Measurements from ENCODE around the gene GPNMB.

GPNMB gene

DNA sequence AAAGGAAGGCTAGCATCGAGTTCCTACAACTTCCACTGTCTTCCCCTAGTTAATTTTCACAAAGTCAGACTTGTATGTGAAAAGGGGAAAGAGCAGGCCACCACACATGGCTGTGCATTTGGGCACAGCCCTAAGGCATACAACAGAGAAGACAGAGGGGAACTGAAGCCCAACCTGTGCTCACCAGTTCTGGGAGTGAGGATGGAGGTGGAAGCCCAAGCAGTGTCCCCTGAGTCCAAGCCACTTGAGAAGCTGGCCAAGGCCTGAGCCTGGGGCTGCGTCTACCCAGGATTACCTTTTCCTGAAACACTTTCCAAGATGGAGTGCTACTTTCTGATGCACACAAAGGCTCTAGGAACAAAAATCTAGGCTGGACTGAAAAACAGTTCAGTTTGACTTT, 20.3 kb downstream of the GPNMB start:
- Histone ChIP-seq H3K4me1 (ENCODE audit: control insufficient read depth in 2 of 2, insufficient read depth in 1 of 2, low read depth in 1 of 2, low read length in 2 of 2) (peaks cover 0 to 2% of the 10 kb centered on the region in 2 donors), H2BK120ac (ENCODE audit: low read depth, low read length) (no peak overlapping the region), H4K91ac (ENCODE audit: low read depth, low read length, poor library complexity) (no peak overlapping the region), H3K4me3 (ENCODE audit: low read length in 2 of 2) (no peak overlapping the region), H3K18ac (ENCODE audit: low read length) (no peak overlapping the region), H3K14ac (ENCODE audit: low read length) (no peak overlapping the region), H3K4ac (ENCODE audit: low read length) (no peak overlapping the region), H3K9me3 (replicated peaks in 1 of 2; ENCODE audit: control insufficient read depth in 2 of 2, insufficient read depth in 1 of 2, low read depth in 1 of 2, low read length in 2 of 2) (no peaks in the 10 kb centered on the region), H2BK5ac (ENCODE audit: low read length) (no peak overlapping the region), H3K36me3 (replicated peaks in 1 of 2; ENCODE audit: control insufficient read depth in 2 of 2, insufficient read depth in 2 of 2, low read length in 2 of 2) (no peaks in the 10 kb centered on the region), H3K79me1 (ENCODE audit: low read depth, low read length) (no peaks in the 10 kb centered on the region), H2BK15ac (ENCODE audit: low read length) (no peak overlapping the region), H3K9ac (ENCODE audit: low read depth, low read length, poor library complexity) (no peak overlapping the region), H3K27me3 (ENCODE audit: control insufficient read depth in 3 of 3, insufficient read depth in 3 of 3, low read depth in 1 of 3, low read length in 3 of 3) (peaks cover 0 to 4% (median 0%) of the 10 kb centered on the region in 3 experiments), H2BK12ac (ENCODE audit: low read length) (no peak overlapping the region), H3K4me2 (ENCODE audit: insufficient read depth, low read length, poor library complexity, severe bottlenecking) (no peak overlapping the region), H4K8ac (ENCODE audit: low read depth, low read length) (no peak overlapping the region), H3K27ac (replicated peaks; ENCODE audit: low read length) (no peak overlapping the region), H3K23ac (ENCODE audit: low read depth, low read length, poor library complexity) (no peak overlapping the region), H2AK5ac (ENCODE audit: low read depth, low read length) (no peak overlapping the region), H2AFZ (ENCODE audit: low read length) (no peak overlapping the region)
- no CpG with 5 or more reads among the region's 2 CpGs for WGBS, 2 donors (ENCODE audit: extremely low coverage in 2 of 2, insufficient read length in 2 of 2, insufficient replicate concordance in 1 of 2)
- no peak for DNase-seq (ENCODE audit: low spot score)

DNA sequence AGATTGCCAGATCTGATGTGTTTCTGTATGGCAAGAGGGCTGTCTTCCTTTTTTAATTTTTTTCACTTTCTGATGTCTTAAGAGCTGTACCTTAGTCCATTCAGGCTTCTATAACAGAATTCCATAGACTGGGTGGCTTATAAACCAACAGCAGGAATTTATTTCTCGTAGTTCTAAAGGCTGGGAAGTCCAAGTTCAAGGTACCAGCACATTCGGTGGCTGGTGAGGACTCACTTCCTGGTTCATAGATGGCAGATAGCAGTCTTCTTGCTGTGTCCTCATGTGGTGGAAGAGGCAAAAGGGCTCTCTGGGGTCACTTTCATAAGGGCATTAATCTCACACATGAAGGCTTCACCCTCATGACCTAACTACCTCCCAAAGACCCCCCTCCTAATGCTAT, 20.8 kb downstream of the GPNMB start:
- H4K91ac ChIP-seq (ENCODE audit: low read depth, low read length, poor library complexity): no peak overlapping the region
- H2BK15ac ChIP-seq (ENCODE audit: low read length): no peak overlapping the region
- no peak overlapping the region for H2AK5ac ChIP-seq (ENCODE audit: low read depth, low read length)
- no peak overlapping the region for H2BK12ac ChIP-seq (ENCODE audit: low read length)
- peaks cover 0 to 6% (median 0%) of the 10 kb centered on the region in 3 experiments for H3K27me3 ChIP-seq (ENCODE audit: control insufficient read depth in 3 of 3, insufficient read depth in 3 of 3, low read depth in 1 of 3, low read length in 3 of 3)
- DNase-seq (ENCODE audit: low spot score): no peak
- H3K23ac ChIP-seq (ENCODE audit: low read depth, low read length, poor library complexity): no peak overlapping the region
- H2AFZ ChIP-seq (ENCODE audit: low read length): no peak overlapping the region
- H3K9ac ChIP-seq (ENCODE audit: low read depth, low read length, poor library complexity): no peak overlapping the region
- H3K14ac ChIP-seq (ENCODE audit: low read length): no peak overlapping the region
- no peak overlapping the region for H3K4me3 ChIP-seq (ENCODE audit: low read length in 2 of 2)
- H3K27ac ChIP-seq (replicated peaks; ENCODE audit: low read length): no peak overlapping the region
- no peak overlapping the region for H4K8ac ChIP-seq (ENCODE audit: low read depth, low read length)
- no CpG with 5 or more reads among the region's 2 CpGs for WGBS, 2 donors (ENCODE audit: extremely low coverage in 2 of 2, insufficient read length in 2 of 2, insufficient replicate concordance in 1 of 2)
- no peak overlapping the region for H2BK5ac ChIP-seq (ENCODE audit: low read length)
- H3K4ac ChIP-seq (ENCODE audit: low read length): no peak overlapping the region
- H3K9me3 ChIP-seq (replicated peaks in 1 of 2; ENCODE audit: control insufficient read depth in 2 of 2, insufficient read depth in 1 of 2, low read depth in 1 of 2, low read length in 2 of 2): no peaks in the 10 kb centered on the region
- no peak overlapping the region for H3K4me2 ChIP-seq (ENCODE audit: insufficient read depth, low read length, poor library complexity, severe bottlenecking)
- H3K18ac ChIP-seq (ENCODE audit: low read length): no peak overlapping the region
- peaks cover 0 to 2% of the 10 kb centered on the region in 2 donors for H3K4me1 ChIP-seq (ENCODE audit: control insufficient read depth in 2 of 2, insufficient read depth in 1 of 2, low read depth in 1 of 2, low read length in 2 of 2)
- H2BK120ac ChIP-seq (ENCODE audit: low read depth, low read length): no peak overlapping the region
- H3K36me3 ChIP-seq (replicated peaks in 1 of 2; ENCODE audit: control insufficient read depth in 2 of 2, insufficient read depth in 2 of 2, low read length in 2 of 2): no peaks in the 10 kb centered on the region
- no peaks in the 10 kb centered on the region for H3K79me1 ChIP-seq (ENCODE audit: low read depth, low read length)

DNA sequence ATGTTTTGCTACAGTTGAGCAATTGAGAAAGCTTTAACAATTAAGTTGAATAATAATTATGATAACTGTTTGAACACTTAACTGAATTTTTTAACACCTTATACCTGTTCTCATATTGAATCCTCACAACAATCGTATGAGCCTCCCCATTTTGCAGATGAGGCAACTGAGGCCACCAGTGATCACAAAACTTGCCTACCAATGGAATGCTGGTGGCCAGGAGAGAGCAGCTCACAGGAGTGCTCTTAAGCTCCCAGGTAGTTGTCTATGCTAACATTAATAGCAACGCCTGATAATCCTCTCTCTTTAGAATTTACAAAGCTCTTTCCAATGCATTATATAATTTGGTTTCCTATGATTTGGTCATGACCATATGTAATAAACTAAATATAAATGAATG, 21.6 kb downstream of the GPNMB start:
- Histone ChIP-seq H3K23ac (ENCODE audit: low read depth, low read length, poor library complexity) (no peak overlapping the region), H3K4me2 (ENCODE audit: insufficient read depth, low read length, poor library complexity, severe bottlenecking) (no peak overlapping the region), H2BK12ac (ENCODE audit: low read length) (no peak overlapping the region), H2BK15ac (ENCODE audit: low read length) (no peak overlapping the region), H4K8ac (ENCODE audit: low read depth, low read length) (no peak overlapping the region), H3K36me3 (replicated peaks in 1 of 2; ENCODE audit: control insufficient read depth in 2 of 2, insufficient read depth in 2 of 2, low read length in 2 of 2) (no peaks in the 10 kb centered on the region), H3K9ac (ENCODE audit: low read depth, low read length, poor library complexity) (no peak overlapping the region), H3K27me3 (ENCODE audit: control insufficient read depth in 3 of 3, insufficient read depth in 3 of 3, low read depth in 1 of 3, low read length in 3 of 3) (peaks cover 0 to 8% (median 0%) of the 10 kb centered on the region in 3 experiments), H3K4ac (ENCODE audit: low read length) (no peak overlapping the region), H2BK120ac (ENCODE audit: low read depth, low read length) (no peak overlapping the region), H3K27ac (replicated peaks; ENCODE audit: low read length) (no peak overlapping the region), H3K4me3 (ENCODE audit: low read length in 2 of 2) (no peak overlapping the region), H3K14ac (ENCODE audit: low read length) (no peak overlapping the region), H3K9me3 (replicated peaks in 1 of 2; ENCODE audit: control insufficient read depth in 2 of 2, insufficient read depth in 1 of 2, low read depth in 1 of 2, low read length in 2 of 2) (no peaks in the 10 kb centered on the region), H4K91ac (ENCODE audit: low read depth, low read length, poor library complexity) (no peak overlapping the region), H2AFZ (ENCODE audit: low read length) (no peak overlapping the region), H2BK5ac (ENCODE audit: low read length) (no peak overlapping the region), H3K79me1 (ENCODE audit: low read depth, low read length) (no peaks in the 10 kb centered on the region), H3K4me1 (ENCODE audit: control insufficient read depth in 2 of 2, insufficient read depth in 1 of 2, low read depth in 1 of 2, low read length in 2 of 2) (peaks cover 0 to 2% of the 10 kb centered on the region in 2 donors), H3K18ac (ENCODE audit: low read length) (no peak overlapping the region), H2AK5ac (ENCODE audit: low read depth, low read length) (no peak overlapping the region)
- WGBS, 2 donors (ENCODE audit: extremely low coverage in 2 of 2, insufficient read length in 2 of 2, insufficient replicate concordance in 1 of 2): no CpG with 5 or more reads among the region's 2 CpGs
- DNase-seq (ENCODE audit: low spot score): no peak

DNA sequence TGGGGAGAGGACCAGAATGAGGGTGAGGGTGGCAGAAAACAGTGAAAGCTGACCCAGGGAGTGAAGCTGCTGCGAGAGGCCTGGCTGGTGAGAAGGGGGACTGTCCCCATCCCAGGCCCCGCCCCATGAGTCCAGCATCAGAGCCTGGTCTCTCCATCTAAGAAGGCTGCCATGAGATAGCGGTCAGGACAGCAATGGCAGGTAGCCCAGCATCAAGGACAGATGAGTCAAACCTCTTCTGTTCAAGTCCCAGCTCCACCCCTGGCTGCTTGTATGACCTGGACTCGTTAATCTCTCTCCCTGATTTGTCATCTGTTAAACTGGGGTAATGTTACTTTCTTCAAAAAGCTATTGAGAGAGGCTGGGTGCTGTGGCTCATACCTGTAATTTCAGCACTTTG, 22.2 kb downstream of the GPNMB start:
- Histone ChIP-seq H3K23ac (ENCODE audit: low read depth, low read length, poor library complexity) (no peak overlapping the region), H4K91ac (ENCODE audit: low read depth, low read length, poor library complexity) (no peak overlapping the region), H3K36me3 (replicated peaks in 1 of 2; ENCODE audit: control insufficient read depth in 2 of 2, insufficient read depth in 2 of 2, low read length in 2 of 2) (no peaks in the 10 kb centered on the region), H3K14ac (ENCODE audit: low read length) (no peak overlapping the region), H2BK12ac (ENCODE audit: low read length) (no peak overlapping the region), H2AFZ (ENCODE audit: low read length) (no peak overlapping the region), H3K4me3 (ENCODE audit: low read length in 2 of 2) (no peak overlapping the region), H3K4me2 (ENCODE audit: insufficient read depth, low read length, poor library complexity, severe bottlenecking) (no peak overlapping the region), H3K9ac (ENCODE audit: low read depth, low read length, poor library complexity) (no peak overlapping the region), H2AK5ac (ENCODE audit: low read depth, low read length) (no peak overlapping the region), H3K79me1 (ENCODE audit: low read depth, low read length) (no peaks in the 10 kb centered on the region), H3K27ac (replicated peaks; ENCODE audit: low read length) (no peak overlapping the region), H3K27me3 (ENCODE audit: control insufficient read depth in 3 of 3, insufficient read depth in 3 of 3, low read depth in 1 of 3, low read length in 3 of 3) (peaks cover 0 to 8% (median 0%) of the 10 kb centered on the region in 3 experiments), H3K9me3 (replicated peaks in 1 of 2; ENCODE audit: control insufficient read depth in 2 of 2, insufficient read depth in 1 of 2, low read depth in 1 of 2, low read length in 2 of 2) (no peaks in the 10 kb centered on the region), H3K4me1 (ENCODE audit: control insufficient read depth in 2 of 2, insufficient read depth in 1 of 2, low read depth in 1 of 2, low read length in 2 of 2) (peaks cover 0 to 2% of the 10 kb centered on the region in 2 donors), H3K4ac (ENCODE audit: low read length) (no peak overlapping the region), H2BK15ac (ENCODE audit: low read length) (no peak overlapping the region), H4K8ac (ENCODE audit: low read depth, low read length) (no peak overlapping the region), H3K18ac (ENCODE audit: low read length) (no peak overlapping the region), H2BK120ac (ENCODE audit: low read depth, low read length) (no peak overlapping the region), H2BK5ac (ENCODE audit: low read length) (no peak overlapping the region)
- DNase-seq (ENCODE audit: low spot score): no peak
- no CpG with 5 or more reads among the region's 4 CpGs for WGBS, 2 donors (ENCODE audit: extremely low coverage in 2 of 2, insufficient read length in 2 of 2, insufficient replicate concordance in 1 of 2)
